SJCRH30 (cell line): ENCODE measurements around the gene ZNF766. TPM values are rescaled to one million over a fixed set of nuclear protein-coding genes. Genes with fewer than 3 reads are reported as not detected.
"Not testable (repeated sequence)": the region's sequence is repeated elsewhere in the genome, so short reads cannot be mapped to it uniquely, and the experiment has no call there.

Source experiments
- DNase-seq, 2 experiments: peaks; one replicate each; pipeline ENCODE4 v3.0.0-alpha.2; 2015 to 2020
- H3K27ac ChIP-seq: fragments of 250-450 bp; sonication (Bioruptor Pico); 2 replicates; pipeline ENCODE4 v1.5.1; 2020; ENCODE audit warnings: mild to moderate bottlenecking, moderate library complexity
- H3K27me3 ChIP-seq: fragments of 250-450 bp; sonication (Bioruptor Pico); 2 replicates; pipeline ENCODE4 v1.5.1; 2020; ENCODE audit warnings: mild to moderate bottlenecking, moderate library complexity
- H3K36me3 ChIP-seq: fragments of 250-450 bp; sonication (Bioruptor Pico); 2 replicates; pipeline ENCODE4 v1.5.1; 2020; ENCODE audit warnings: mild to moderate bottlenecking, moderate library complexity
- H3K4me1 ChIP-seq: fragments of 250-450 bp; sonication (Bioruptor Pico); 2 replicates; pipeline ENCODE4 v1.5.1; 2020; ENCODE audit warnings: mild to moderate bottlenecking, moderate library complexity
- H3K4me3 ChIP-seq: fragments of 250-450 bp; sonication (Bioruptor Pico); 2 replicates; pipeline ENCODE4 v1.5.1; 2020; ENCODE audit warnings: mild to moderate bottlenecking, moderate library complexity
- H3K9me3 ChIP-seq: fragments of 250-450 bp; sonication (Bioruptor Pico); replicated peaks from 2 replicates; pipeline ENCODE4 v1.5.1; 2020; ENCODE audit warnings: mild to moderate bottlenecking, moderate library complexity
- total RNA-seq: library from RNA; depleted of rRNA; stranded (reverse); fragments of >200 nt; shearing (Covaris generic); gene quantifications from 2 replicates; pipeline ENCODE4 v1.2.3, GENCODE V29; 2014

ZNF766 gene
- total RNA-seq, 1 experiment from 2014 or later: 23.4 TPM

GRCh38 chr19:52237771-52238400, 31.5 kb upstream of the ZNF766 start:
- H3K27ac ChIP-seq: no peak overlapping the region
- peaks cover 5% of the 10 kb centered on the region; the same call in 1 of the 2 replicates for H3K9me3 ChIP-seq
- H3K36me3 ChIP-seq: no peaks in the 10 kb centered on the region
- no peaks in the 10 kb centered on the region for H3K4me1 ChIP-seq
- H3K4me3 ChIP-seq: no peak overlapping the region
- no peaks in the 10 kb centered on the region for H3K27me3 ChIP-seq
- peak; percentile 44 to 81 for DNase-seq

GRCh38 chr19:52244021-52244420, 25.4 kb upstream of the ZNF766 start:
- no peak overlapping the region for H3K27ac ChIP-seq
- no peaks in the 10 kb centered on the region for H3K27me3 ChIP-seq
- H3K36me3 ChIP-seq: no peaks in the 10 kb centered on the region
- no peak overlapping the region for H3K4me3 ChIP-seq
- DNase-seq: no peak
- no peaks in the 10 kb centered on the region for H3K9me3 ChIP-seq
- no peaks in the 10 kb centered on the region for H3K4me1 ChIP-seq

GRCh38 chr19:52248241-52248640, 21.1 kb upstream of the ZNF766 start:
- Histone ChIP-seq H3K4me3 (no peak overlapping the region), H3K4me1 (no peaks in the 10 kb centered on the region), H3K27ac (no peak overlapping the region), H3K27me3 (no peaks in the 10 kb centered on the region), H3K9me3 (no peaks in the 10 kb centered on the region), H3K36me3 (no peaks in the 10 kb centered on the region)
- peak; percentile 53 to 70 for DNase-seq

DNA sequence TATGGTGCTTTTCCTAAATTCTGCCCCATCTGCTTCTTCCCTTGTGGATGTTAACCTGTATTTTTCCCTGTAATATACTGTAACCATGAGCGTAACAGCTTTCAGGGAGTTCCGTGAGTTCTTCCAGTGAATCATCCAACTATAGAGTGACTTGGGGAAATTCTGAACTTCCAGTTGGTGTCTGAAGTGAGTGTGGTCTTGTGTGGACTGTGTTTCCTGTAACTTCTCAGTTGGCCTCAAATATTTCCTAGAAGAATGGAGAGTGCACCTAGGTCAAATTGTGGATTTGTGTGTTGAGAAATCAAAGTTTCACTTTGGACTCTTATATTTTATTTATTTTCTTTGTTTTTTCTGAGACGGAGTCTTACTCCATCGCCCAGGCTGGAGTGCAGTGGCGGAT, 11.0 kb upstream of the ZNF766 start:
- DNase-seq: no peak
- Histone ChIP-seq H3K27ac (no peak overlapping the region), H3K36me3 (no peaks in the 10 kb centered on the region), H3K9me3 (no peaks in the 10 kb centered on the region), H3K27me3 (no peaks in the 10 kb centered on the region), H3K4me3 (no peak overlapping the region), H3K4me1 (no peaks in the 10 kb centered on the region)

DNA sequence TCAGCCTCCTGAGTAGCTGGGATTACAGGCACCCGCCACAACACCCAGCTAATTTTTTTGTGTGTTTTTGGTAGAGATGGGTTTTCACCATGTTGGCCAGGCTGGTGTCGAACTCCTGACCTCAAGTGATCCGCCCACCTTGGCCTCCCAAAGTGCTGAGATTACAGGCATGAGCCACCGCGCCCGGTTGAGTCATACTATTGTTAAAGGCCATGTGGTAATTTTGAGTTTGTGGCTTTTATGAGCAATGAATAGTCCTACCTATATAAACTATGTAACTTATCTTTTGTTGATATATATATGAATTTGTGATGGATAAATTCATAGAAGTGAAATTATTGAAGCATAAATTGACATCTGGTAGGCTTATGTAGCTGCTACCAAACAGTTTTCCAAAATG, 3.8 kb upstream of the ZNF766 start:
- not testable (repeated sequence) for H3K9me3 ChIP-seq, H3K27ac ChIP-seq, H3K4me1 ChIP-seq, H3K36me3 ChIP-seq, DNase-seq, H3K27me3 ChIP-seq, H3K4me3 ChIP-seq

DNA sequence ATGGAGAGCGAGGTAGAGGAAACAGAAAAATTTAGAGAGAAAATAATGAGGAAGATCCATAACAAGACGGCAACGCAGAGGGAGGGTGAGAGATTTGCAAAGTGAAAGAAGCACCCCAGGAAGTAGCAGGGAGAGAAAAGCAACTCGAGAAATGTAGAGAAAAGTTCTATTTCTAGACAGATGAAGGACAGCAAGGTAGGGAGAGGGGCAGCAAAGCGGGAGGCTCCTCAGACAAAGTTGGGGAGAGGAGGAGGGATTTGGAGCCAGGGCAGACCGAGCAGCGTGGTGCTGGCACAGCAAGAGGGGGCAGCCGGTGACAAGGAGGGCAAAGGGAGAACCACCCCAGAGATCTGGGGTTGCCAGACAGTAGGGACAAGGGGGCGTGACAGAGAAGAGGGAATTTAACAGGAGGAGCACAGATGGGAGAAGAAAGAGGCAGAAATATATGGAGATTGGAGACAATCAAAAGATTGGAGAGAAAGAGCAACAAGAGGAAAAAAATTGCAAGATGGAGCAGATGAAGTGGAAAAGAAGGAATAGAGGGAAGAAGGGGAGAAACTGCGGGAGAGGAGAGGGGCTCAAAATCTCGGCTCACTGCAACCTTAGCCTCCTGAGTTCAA, 989 bp downstream of the ZNF766 start:
- H3K27ac ChIP-seq: peak overlapping the region; percentile 92
- peak; percentile 13 to 27 for DNase-seq
- H3K27me3 ChIP-seq: no peaks in the 10 kb centered on the region
- peaks cover 8% of the 10 kb centered on the region; the same call in 1 of the 2 replicates for H3K9me3 ChIP-seq
- peaks cover 30% of the 10 kb centered on the region for H3K36me3 ChIP-seq
- peak overlapping the region; percentile 78 for H3K4me3 ChIP-seq
- H3K4me1 ChIP-seq: 0 out of 2 replicates have a peak, but pooled peaks cover 2% of the 10 kb centered on the region

GRCh38 chr19:52273301-52273700, 3.9 kb downstream of the ZNF766 start:
- DNase-seq: no peak
- Histone ChIP-seq H3K36me3 (peaks cover 34% of the 10 kb centered on the region), H3K4me1 (0 out of 2 replicates have a peak, but pooled peaks cover 2% of the 10 kb centered on the region), H3K9me3 (peaks cover 9% of the 10 kb centered on the region), H3K4me3 (no peak overlapping the region), H3K27me3 (no peaks in the 10 kb centered on the region), H3K27ac (no peak overlapping the region)

DNA sequence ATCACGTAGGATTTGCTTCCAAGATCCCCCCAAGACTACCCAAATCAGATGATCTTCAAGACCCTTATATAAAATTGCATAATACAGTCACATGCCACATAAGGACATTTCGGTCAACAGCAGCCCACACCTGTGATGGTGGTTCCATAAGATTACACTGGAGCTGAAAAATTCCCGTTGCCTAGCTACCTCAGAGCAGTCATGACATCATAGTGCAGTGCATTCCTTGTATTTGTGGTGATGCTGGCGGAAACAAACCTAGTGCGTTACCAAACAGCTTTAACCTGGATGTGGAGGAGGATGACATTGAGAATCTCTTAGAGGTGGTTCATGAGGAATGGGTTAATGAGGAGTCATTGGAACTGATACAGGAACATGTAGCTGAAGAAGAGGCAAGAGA, 4.8 kb downstream of the ZNF766 start:
- Histone ChIP-seq H3K4me3 (no peak overlapping the region), H3K9me3 (peaks cover 11% of the 10 kb centered on the region), H3K27ac (no peak overlapping the region), H3K36me3 (peaks cover 40% of the 10 kb centered on the region), H3K27me3 (no peaks in the 10 kb centered on the region), H3K4me1 (no peaks in the 10 kb centered on the region)
- no peak for DNase-seq

- H3K27ac ChIP-seq: no peak overlapping the region
- H3K9me3 ChIP-seq: peaks cover 13% of the 10 kb centered on the region
- no peaks in the 10 kb centered on the region for H3K27me3 ChIP-seq
- no peak overlapping the region for H3K4me3 ChIP-seq
- DNase-seq: no peak
- peaks cover 40% of the 10 kb centered on the region for H3K36me3 ChIP-seq
- no peaks in the 10 kb centered on the region for H3K4me1 ChIP-seq
These were observed 6.6 kb downstream of the ZNF766 start for GRCh38 chr19:52275988-52276387.

DNA sequence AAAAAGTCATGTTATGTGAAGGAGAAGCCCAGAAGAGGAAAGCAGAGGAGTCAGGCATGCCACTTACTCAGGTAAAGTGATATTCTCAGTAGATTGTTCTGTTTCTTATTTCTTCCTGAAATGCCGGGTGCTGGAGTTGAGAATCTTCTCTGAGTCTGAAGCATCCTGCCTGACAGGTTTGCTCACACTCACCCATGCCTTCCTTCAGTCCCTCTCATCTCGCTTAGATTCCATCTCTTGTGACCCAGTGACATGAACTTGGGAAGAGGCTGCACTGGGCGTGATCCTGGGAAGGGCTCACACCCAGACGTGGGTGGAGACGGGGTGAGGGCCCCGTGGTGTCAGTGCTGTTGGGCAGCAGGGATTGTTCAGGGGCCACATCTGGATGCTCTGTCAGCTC, 8.1 kb downstream of the ZNF766 start:
- peaks cover 20% of the 10 kb centered on the region for H3K9me3 ChIP-seq
- DNase-seq: no peak
- H3K4me1 ChIP-seq: no peaks in the 10 kb centered on the region
- H3K36me3 ChIP-seq: peaks cover 43% of the 10 kb centered on the region
- no peaks in the 10 kb centered on the region for H3K27me3 ChIP-seq
- H3K4me3 ChIP-seq: no peak overlapping the region
- H3K27ac ChIP-seq: no peak overlapping the region

GRCh38 chr19:52286256-52286655, 16.9 kb downstream of the ZNF766 start:
- peaks cover 88% of the 10 kb centered on the region for H3K36me3 ChIP-seq

GRCh38 chr19:52291781-52292180, 22.4 kb downstream of the ZNF766 start:
- no peaks in the 10 kb centered on the region for H3K4me1 ChIP-seq
- H3K27ac ChIP-seq: no peak overlapping the region
- H3K36me3 ChIP-seq: peaks cover 41% of the 10 kb centered on the region
- no peak for DNase-seq
- H3K27me3 ChIP-seq: no peaks in the 10 kb centered on the region
- H3K9me3 ChIP-seq: no peaks in the 10 kb centered on the region
- no peak overlapping the region for H3K4me3 ChIP-seq

More at GRCh38 chr19:52286256-52286655, 16.9 kb downstream of the ZNF766 start:
- no peak for DNase-seq
- H3K9me3 ChIP-seq: peaks cover 7% of the 10 kb centered on the region
- no peak overlapping the region for H3K4me3 ChIP-seq
- H3K27ac ChIP-seq: no peak overlapping the region
- no peaks in the 10 kb centered on the region for H3K27me3 ChIP-seq
- H3K4me1 ChIP-seq: no peaks in the 10 kb centered on the region

DNA sequence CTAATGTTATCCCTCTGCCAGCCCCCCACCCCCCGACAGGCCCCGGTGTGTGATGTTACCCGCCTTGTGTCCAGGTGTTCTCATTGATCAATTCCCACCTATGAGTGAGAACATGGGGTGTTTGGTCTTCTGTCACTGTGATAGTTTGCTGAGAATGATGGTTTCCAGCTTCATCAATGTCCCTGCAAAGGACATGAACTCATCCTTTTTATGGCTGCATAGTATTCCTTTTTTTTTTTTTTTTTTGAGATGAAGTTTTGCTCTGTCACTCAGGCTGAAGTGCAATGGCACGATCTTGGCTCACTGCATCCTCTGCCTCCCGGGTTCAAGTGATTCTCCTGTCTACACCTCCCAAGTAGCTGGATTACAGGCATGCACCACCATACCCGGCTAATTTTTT, 23.6 kb downstream of the ZNF766 start:
- not testable (repeated sequence) for H3K27ac ChIP-seq

DNA sequence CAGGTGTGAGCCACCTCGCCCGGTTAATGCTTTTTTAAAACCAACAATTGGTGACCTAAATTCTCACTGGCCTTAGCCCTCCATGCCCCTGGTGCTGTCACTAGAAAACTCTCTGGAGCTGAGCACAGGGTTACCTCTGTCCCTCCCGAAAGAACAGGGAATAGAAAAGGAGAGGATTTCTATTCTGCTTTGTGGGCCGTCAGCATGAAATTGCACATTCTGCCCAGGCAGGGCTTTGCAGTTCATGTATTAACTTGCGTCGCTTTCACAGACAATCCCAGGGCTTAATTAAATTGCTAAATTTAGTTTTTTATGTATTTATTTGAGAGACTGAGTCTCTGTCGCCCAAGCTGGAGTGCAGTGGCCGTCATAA, 27.0 kb downstream of the ZNF766 start:
- no peaks in the 10 kb centered on the region; the same call in none of the 2 replicates for H3K9me3 ChIP-seq
- H3K36me3 ChIP-seq: peaks cover 30% of the 10 kb centered on the region
- H3K4me1 ChIP-seq: no peaks in the 10 kb centered on the region
- peak overlapping the region; percentile 100 for H3K4me3 ChIP-seq
- no peaks in the 10 kb centered on the region for H3K27me3 ChIP-seq
- H3K27ac ChIP-seq: no peak overlapping the region
- no peak for DNase-seq

More for the DNA sequence above, 23.6 kb downstream of the ZNF766 start:
- H3K4me3 ChIP-seq, DNase-seq, H3K27me3 ChIP-seq, H3K4me1 ChIP-seq, H3K9me3 ChIP-seq: not testable (repeated sequence)
- H3K36me3 ChIP-seq: peaks cover 38% of the 10 kb centered on the region

DNA sequence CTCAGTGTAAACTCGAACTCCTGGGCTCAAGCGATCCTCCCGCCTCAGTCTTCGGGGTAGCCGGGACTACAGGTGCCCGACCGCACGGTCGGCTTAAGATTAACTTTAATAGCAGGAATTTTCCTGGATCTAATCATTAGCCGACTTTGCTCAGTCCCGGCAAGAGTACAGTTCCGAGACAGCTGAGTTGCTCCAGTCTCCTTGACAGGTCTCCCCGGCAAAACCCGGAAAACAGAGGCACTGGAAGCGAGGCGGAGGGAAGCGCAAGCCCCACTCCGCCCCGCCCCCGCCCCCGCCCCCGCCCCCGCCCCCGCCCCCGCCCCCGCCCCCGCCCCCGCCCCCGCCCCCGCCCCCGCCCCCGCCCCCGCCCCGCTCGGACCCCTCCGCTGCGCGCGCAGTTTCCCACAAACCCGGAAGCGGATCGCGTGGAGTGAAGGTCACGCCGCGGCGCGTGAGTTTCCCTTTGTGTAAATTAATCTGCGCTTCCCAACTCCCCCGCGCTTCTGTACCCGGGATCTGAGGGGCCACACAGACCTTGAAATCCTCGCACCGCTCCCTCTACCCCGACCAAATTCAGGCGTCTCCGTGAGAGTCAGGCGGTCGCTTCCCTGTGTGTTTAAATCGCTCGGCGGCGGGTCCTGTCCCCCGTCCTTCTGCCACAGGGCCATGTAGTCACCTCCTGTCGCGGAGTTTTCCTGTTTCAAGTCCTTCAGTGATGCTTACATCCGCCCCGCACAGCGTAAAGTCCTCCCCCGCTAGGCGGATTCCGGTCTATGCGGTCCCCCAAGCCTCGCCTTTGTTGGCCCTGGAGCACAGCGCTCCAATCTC, 27.6 kb downstream of the ZNF766 start, which contains the start of gene ZNF480:
TSS of gene ZNF480 (plus strand) at position 397 of the 828 bp plus-strand sequence. CDS start 3,244 bp downstream, outside the sequence.
- no peaks in the 10 kb centered on the region; the same call in none of the 2 replicates for H3K9me3 ChIP-seq
- H3K4me3 ChIP-seq: peak within 1 kb of the TSS; percentile 100
- no peaks in the 10 kb centered on the region for H3K27me3 ChIP-seq
- H3K4me1 ChIP-seq: no peaks in the 10 kb centered on the region
- H3K36me3 ChIP-seq: peaks cover 34% of the 10 kb centered on the region
- peak; percentile 80 for DNase-seq
- H3K27ac ChIP-seq: peak within 1 kb of the TSS; percentile 96
